H9 (cell line): ENCODE data around the gene BCAS3. TPM values are rescaled to one million over a fixed set of nuclear protein-coding genes. Genes with fewer than 3 reads are reported as not detected.
A peak's percentile ranks its signal among the peaks of the same experiment; 100 is the strongest.

Experiments used
- DNase-seq: peaks from one replicate; pipeline ENCODE4 v3.0.0-alpha.2; 2017
- H2AFZ ChIP-seq: one replicate; pipeline ENCODE4 v1.6.1; 2013; ENCODE audit warnings: mild to moderate bottlenecking, low read length, control low read depth, moderate library complexity
- H2AK5ac ChIP-seq: 2 replicates; pipeline ENCODE4 v1.6.1; 2013; ENCODE audit warnings: low read length, control low read depth, mixed read lengths; ENCODE audit not compliant: insufficient read length
- H2BK120ac ChIP-seq: one replicate; pipeline ENCODE4 v1.6.1; 2013; ENCODE audit warnings: low read depth, mild to moderate bottlenecking, low read length, control low read depth, inconsistent platforms; ENCODE audit not compliant: poor library complexity, severe bottlenecking
- H2BK12ac ChIP-seq: 2 replicates; pipeline ENCODE4 v1.6.1; 2013; ENCODE audit warnings: low read length, control low read depth, mixed read lengths, low read depth; ENCODE audit not compliant: insufficient read length
- H2BK15ac ChIP-seq: 2 replicates; pipeline ENCODE4 v1.6.1; 2013; ENCODE audit warnings: low read depth, low read length, control low read depth
- H2BK20ac ChIP-seq: one replicate; pipeline ENCODE4 v1.6.1; 2013; ENCODE audit warnings: low read depth, mild to moderate bottlenecking, low read length, control low read depth, inconsistent platforms; ENCODE audit not compliant: poor library complexity, severe bottlenecking
- H2BK5ac ChIP-seq: 2 replicates; pipeline ENCODE4 v1.6.1; 2013; ENCODE audit warnings: low read length, control low read depth, mixed read lengths; ENCODE audit not compliant: insufficient read length
- H3K14ac ChIP-seq: 2 replicates; pipeline ENCODE4 v1.6.1; 2013; ENCODE audit warnings: low read length, control low read depth; ENCODE audit not compliant: insufficient read depth
- H3K18ac ChIP-seq: 2 replicates; pipeline ENCODE4 v1.6.1; 2013; ENCODE audit warnings: low read depth, mild to moderate bottlenecking, mixed read lengths, low read length, control low read depth; ENCODE audit not compliant: insufficient read length
- H3K23ac ChIP-seq: 2 replicates; pipeline ENCODE4 v1.6.1; 2013; ENCODE audit warnings: low read length, control low read depth, mixed read lengths, low read depth; ENCODE audit not compliant: insufficient read length
- H3K23me2 ChIP-seq: 2 replicates; pipeline ENCODE4 v1.6.1; 2013; ENCODE audit warnings: low read depth, mild to moderate bottlenecking, mixed read lengths, low read length, control low read depth; ENCODE audit not compliant: insufficient read length, poor library complexity, severe bottlenecking
- H3K27ac ChIP-seq: 2 replicates; pipeline ENCODE4 v1.5.1; 2013; ENCODE audit warnings: low read length, control low read depth, mixed read lengths, low read depth; ENCODE audit not compliant: insufficient read length
- H3K27me3 ChIP-seq: 2 replicates; pipeline ENCODE4 v1.6.1; 2013; ENCODE audit warnings: low read length, control low read depth, inconsistent platforms; ENCODE audit not compliant: insufficient read depth
- H3K4ac ChIP-seq: 2 replicates; pipeline ENCODE4 v1.6.1; 2013; ENCODE audit warnings: low read depth, mild to moderate bottlenecking, control low read depth, inconsistent platforms, low read length, moderate library complexity
- H3K4me1 ChIP-seq: 2 replicates; pipeline ENCODE4 v1.6.1; 2013; ENCODE audit warnings: low read length, control low read depth, inconsistent platforms; ENCODE audit not compliant: insufficient read depth
- H3K4me2 ChIP-seq: 2 replicates; pipeline ENCODE4 v1.6.1; 2013; ENCODE audit warnings: low read length, control low read depth, mixed read lengths; ENCODE audit not compliant: insufficient read length, insufficient read depth
- H3K56ac ChIP-seq: 2 replicates; pipeline ENCODE4 v1.6.1; 2013; ENCODE audit warnings: low read depth, mild to moderate bottlenecking, mixed read lengths, low read length, control low read depth; ENCODE audit not compliant: insufficient read length
- H3K79me1 ChIP-seq: 2 replicates; pipeline ENCODE4 v1.6.1; 2013; ENCODE audit warnings: low read depth, mild to moderate bottlenecking, moderate library complexity, low read length, control low read depth, inconsistent platforms; ENCODE audit not compliant: insufficient read depth, poor library complexity, severe bottlenecking
- H3K79me2 ChIP-seq: 2 replicates; pipeline ENCODE4 v1.6.1; 2013; ENCODE audit warnings: low read length, control low read depth, inconsistent platforms; ENCODE audit not compliant: insufficient read depth
- H3K9ac ChIP-seq: 2 replicates; pipeline ENCODE4 v1.6.1; 2013; ENCODE audit warnings: low read length, control low read depth, mixed read lengths; ENCODE audit not compliant: insufficient read length; ENCODE audit errors: extremely low read depth
- H3K9me3 ChIP-seq: one replicate; pipeline ENCODE4 v1.6.1; 2013; ENCODE audit warnings: low read depth, low read length, inconsistent platforms; ENCODE audit not compliant: control insufficient read depth
- H3T11ph ChIP-seq: one replicate; pipeline ENCODE4 v1.6.1; 2013; ENCODE audit warnings: mild to moderate bottlenecking, low read length, control low read depth, inconsistent platforms
- H4K20me1 ChIP-seq: one replicate; pipeline ENCODE4 v1.6.1; 2013; ENCODE audit not compliant: control insufficient read depth, insufficient read length, insufficient read depth
- H4K5ac ChIP-seq: 2 replicates; pipeline ENCODE4 v1.6.1; 2013; ENCODE audit warnings: low read depth, mild to moderate bottlenecking, mixed read lengths, low read length, control low read depth; ENCODE audit not compliant: insufficient read length
- H4K8ac ChIP-seq: replicated peaks from 2 replicates; pipeline ENCODE4 v1.6.1; 2013; ENCODE audit warnings: low read length, control low read depth, mixed read lengths, low read depth; ENCODE audit not compliant: insufficient read length
- H4K91ac ChIP-seq: 2 replicates; pipeline ENCODE4 v1.6.1; 2013; ENCODE audit warnings: low read depth, mild to moderate bottlenecking, moderate library complexity, mixed read lengths, low read length, control low read depth; ENCODE audit not compliant: insufficient read length
- H3K27ac Mint-ChIP-seq, 3 experiments: 2 replicates in 2 of 3; 3 replicates in 1 of 3; pipeline ENCODE4 v1.8.0; 2020 to 2021; ENCODE audit warnings: mixed read lengths in 3 of 3, mild to moderate bottlenecking in 1 of 3, moderate library complexity in 1 of 3
- H3K27me3 Mint-ChIP-seq: 2 replicates; pipeline ENCODE4 v1.8.0; 2021; ENCODE audit warnings: low read depth, mild to moderate bottlenecking, moderate library complexity, mixed read lengths
- H3K36me3 Mint-ChIP-seq, 3 experiments: 2 replicates in 2 of 3; 3 replicates in 1 of 3; pipeline ENCODE4 v1.8.0; 2020 to 2021; ENCODE audit warnings: low read depth in 3 of 3, mixed read lengths in 3 of 3; ENCODE audit not compliant: insufficient read depth in 1 of 3
- H3K4me1 Mint-ChIP-seq, 2 experiments: 2 replicates each; pipeline ENCODE4 v1.8.0; 2020; ENCODE audit warnings: mixed read lengths in 2 of 2
- H3K4me3 Mint-ChIP-seq, 2 experiments: 2 replicates in 1 of 2; 3 replicates in 1 of 2; pipeline ENCODE4 v1.8.0; 2020 to 2021; ENCODE audit warnings: mild to moderate bottlenecking in 2 of 2, mixed read lengths in 2 of 2, moderate library complexity in 1 of 2
- H3K9me3 Mint-ChIP-seq, 2 experiments: 2 replicates in 1 of 2; 3 replicates in 1 of 2; pipeline ENCODE4 v1.8.0; 2020; ENCODE audit warnings: mild to moderate bottlenecking in 2 of 2, mixed read lengths in 2 of 2, moderate library complexity in 1 of 2
- WGBS: extraction: QIAGEN DNeasy Blood & Tissue Kit; methylation state at CpG from one replicate; pipeline ENCODE4 v1.1.7; 2013; ENCODE audit warnings: missing lambda C conversion rate, low lambda C conversion rate, mixed read lengths; ENCODE audit not compliant: insufficient read length; ENCODE audit errors: extremely low coverage; 5-methylcytosine and 5-hydroxymethylcytosine counted together
- total RNA-seq: library from RNA; stranded (reverse); gene quantifications from 2 replicates; pipeline ENCODE4 v1.2.1, GENCODE V29; 2021
- TF ChIP-seq, protein P1 (sequence below): fragments of 200-600 bp; sonication (generic); conservative IDR thresholded peaks from 3 replicates; pipeline ENCODE4 v1.8.0; 2021; ENCODE audit warnings: antibody characterized with exemption, mild to moderate bottlenecking

Gene BCAS3
- total RNA-seq, 1 experiment from 2014 or later, result 22.4 TPM

DNA sequence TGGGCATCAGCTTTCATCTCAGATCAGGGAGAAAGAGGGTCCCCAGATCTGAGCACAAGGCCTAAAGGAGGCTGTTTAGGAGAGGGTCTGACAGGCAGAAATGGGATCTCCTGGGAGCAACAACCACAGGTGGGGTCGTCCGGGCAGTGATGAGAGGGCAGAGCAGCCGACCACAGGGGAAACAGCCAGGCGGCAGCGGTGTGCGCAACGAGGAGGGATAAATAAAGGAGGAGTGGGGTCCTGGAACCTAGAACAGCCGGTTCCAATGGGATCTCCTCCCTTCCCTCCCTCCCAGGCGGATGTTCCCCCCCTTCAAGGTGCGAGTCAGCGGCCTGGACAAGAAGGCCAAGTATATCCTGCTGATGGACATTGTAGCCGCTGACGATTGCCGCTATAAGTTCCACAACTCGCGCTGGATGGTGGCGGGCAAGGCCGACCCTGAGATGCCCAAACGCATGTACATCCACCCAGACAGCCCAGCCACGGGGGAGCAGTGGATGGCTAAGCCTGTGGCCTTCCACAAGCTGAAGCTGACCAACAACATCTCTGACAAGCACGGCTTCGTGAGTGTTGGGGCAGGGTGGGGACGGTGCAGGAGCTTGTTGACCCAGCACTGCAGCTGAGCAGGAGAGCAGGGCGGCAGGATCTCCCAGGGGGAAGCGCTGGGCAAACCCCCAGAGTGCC is 723.9 kb downstream of the BCAS3 start:
- Histone ChIP-seq H2BK20ac (no peak overlapping the region), H2BK12ac (no peak overlapping the region), H4K5ac (no peak overlapping the region), H2AK5ac (no peak overlapping the region), H4K20me1 (peaks cover 2% of the 10 kb centered on the region), H4K91ac (no peak overlapping the region), H4K8ac (no peak overlapping the region), H2BK5ac (no peak overlapping the region), H3K14ac (no peak overlapping the region), H3K9me3 (no peaks in the 10 kb centered on the region), H3K56ac (no peak overlapping the region), H3K4me1 (no peaks in the 10 kb centered on the region), H3K79me1 (no peaks in the 10 kb centered on the region), H3K18ac (no peak overlapping the region), H3K23me2 (peaks cover 9% of the 10 kb centered on the region), H2AFZ (no peak overlapping the region), H2BK120ac (no peak overlapping the region), H3K79me2 (no peaks in the 10 kb centered on the region), H3K27ac (no peak overlapping the region), H3T11ph (no peak overlapping the region), H3K4me2 (no peak overlapping the region), H3K27me3 (peaks cover 90% of the 10 kb centered on the region), H3K23ac (no peak overlapping the region), H3K9ac (no peak overlapping the region), H3K4ac (no peak overlapping the region), H2BK15ac (no peak overlapping the region)
- Mint-ChIP-seq H3K4me1 (peaks cover 24 to 27% of the 10 kb centered on the region in 2 experiments), H3K36me3 (no peaks in the 10 kb centered on the region), H3K27ac (no peak overlapping the region), H3K4me3 (peak overlapping the region in 1 of 2 experiments; percentile 62; a peak in 2 of 5 replicates), H3K27me3 (peaks cover 94% of the 10 kb centered on the region), H3K9me3 (peaks cover 0 to 5% of the 10 kb centered on the region in 2 experiments; a peak in 4 of 5 replicates)
- peak; percentile 63 for DNase-seq
- WGBS, result no CpG with 5 or more reads among the region's 25 CpGs
- TF ChIP-seq, protein P1, sequence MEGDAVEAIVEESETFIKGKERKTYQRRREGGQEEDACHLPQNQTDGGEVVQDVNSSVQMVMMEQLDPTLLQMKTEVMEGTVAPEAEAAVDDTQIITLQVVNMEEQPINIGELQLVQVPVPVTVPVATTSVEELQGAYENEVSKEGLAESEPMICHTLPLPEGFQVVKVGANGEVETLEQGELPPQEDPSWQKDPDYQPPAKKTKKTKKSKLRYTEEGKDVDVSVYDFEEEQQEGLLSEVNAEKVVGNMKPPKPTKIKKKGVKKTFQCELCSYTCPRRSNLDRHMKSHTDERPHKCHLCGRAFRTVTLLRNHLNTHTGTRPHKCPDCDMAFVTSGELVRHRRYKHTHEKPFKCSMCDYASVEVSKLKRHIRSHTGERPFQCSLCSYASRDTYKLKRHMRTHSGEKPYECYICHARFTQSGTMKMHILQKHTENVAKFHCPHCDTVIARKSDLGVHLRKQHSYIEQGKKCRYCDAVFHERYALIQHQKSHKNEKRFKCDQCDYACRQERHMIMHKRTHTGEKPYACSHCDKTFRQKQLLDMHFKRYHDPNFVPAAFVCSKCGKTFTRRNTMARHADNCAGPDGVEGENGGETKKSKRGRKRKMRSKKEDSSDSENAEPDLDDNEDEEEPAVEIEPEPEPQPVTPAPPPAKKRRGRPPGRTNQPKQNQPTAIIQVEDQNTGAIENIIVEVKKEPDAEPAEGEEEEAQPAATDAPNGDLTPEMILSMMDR, result no peak
